Cardiac fibroblast (primary cell): ENCODE results near the gene SPATA46.
A peak's percentile ranks its signal among the peaks of the same experiment; 100 is the strongest.

Source experiments
- DNase-seq, 2 donors: peaks; one replicate each; pipeline versions ENCODE4 v3.0.0 to v3.0.0-alpha.2; 2010; ENCODE audit warnings: low read depth in 2 of 2
- H3K4me3 ChIP-seq, 2 donors: replicated peaks in 1 of 2; 1 replicate in 1 of 2; 2 replicates in 1 of 2; pipeline ENCODE4 v1.5.1; 2011; ENCODE audit warnings: low read depth in 2 of 2, low read length in 2 of 2, mild to moderate bottlenecking in 2 of 2, moderate library complexity in 1 of 2
- TF ChIP-seq, protein P1 (sequence below): IDR thresholded peaks from one replicate; pipeline ENCODE4 v1.5.1; 2011; ENCODE audit warnings: low read depth, mild to moderate bottlenecking, low read length, inconsistent platforms

The SPATA46 gene

GRCh38 chr1:162400790-162401355 is 24.2 kb upstream of the SPATA46 start:
- TF ChIP-seq, protein P1, sequence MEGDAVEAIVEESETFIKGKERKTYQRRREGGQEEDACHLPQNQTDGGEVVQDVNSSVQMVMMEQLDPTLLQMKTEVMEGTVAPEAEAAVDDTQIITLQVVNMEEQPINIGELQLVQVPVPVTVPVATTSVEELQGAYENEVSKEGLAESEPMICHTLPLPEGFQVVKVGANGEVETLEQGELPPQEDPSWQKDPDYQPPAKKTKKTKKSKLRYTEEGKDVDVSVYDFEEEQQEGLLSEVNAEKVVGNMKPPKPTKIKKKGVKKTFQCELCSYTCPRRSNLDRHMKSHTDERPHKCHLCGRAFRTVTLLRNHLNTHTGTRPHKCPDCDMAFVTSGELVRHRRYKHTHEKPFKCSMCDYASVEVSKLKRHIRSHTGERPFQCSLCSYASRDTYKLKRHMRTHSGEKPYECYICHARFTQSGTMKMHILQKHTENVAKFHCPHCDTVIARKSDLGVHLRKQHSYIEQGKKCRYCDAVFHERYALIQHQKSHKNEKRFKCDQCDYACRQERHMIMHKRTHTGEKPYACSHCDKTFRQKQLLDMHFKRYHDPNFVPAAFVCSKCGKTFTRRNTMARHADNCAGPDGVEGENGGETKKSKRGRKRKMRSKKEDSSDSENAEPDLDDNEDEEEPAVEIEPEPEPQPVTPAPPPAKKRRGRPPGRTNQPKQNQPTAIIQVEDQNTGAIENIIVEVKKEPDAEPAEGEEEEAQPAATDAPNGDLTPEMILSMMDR, result no peak
- no peak overlapping the region for H3K4me3 ChIP-seq
- DNase-seq, result no peak

DNA sequence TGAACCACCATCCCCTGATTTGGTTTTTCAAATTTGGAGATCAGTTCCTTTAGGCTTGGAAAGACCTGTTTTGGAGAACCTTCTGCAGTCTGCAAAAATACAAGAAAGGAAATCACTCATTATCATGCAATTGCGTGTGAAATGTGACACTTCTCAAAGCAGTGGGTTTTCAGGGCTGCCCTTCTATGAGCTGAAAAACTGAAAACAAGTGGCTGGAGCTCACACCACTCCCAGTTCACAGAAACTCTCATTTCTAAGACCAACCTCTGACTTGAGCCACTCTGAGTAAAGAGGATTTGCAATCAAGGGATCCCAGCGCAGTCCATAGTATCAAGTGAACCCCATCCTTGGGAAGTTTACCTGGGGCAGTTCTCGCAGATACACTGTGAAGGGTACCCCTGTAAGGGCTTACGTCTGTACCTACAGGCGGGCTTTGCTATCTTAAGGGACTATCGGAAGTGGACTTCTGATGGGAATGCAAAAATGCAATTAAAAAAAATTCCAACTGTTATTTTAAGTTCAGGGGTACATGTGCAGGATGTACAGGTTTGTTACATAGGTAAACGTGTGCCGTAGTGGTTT is 22.4 kb upstream of the SPATA46 start:
- DNase-seq, result no peak
- TF ChIP-seq, protein P1, result no peak
- H3K4me3 ChIP-seq, result no peak overlapping the region

DNA sequence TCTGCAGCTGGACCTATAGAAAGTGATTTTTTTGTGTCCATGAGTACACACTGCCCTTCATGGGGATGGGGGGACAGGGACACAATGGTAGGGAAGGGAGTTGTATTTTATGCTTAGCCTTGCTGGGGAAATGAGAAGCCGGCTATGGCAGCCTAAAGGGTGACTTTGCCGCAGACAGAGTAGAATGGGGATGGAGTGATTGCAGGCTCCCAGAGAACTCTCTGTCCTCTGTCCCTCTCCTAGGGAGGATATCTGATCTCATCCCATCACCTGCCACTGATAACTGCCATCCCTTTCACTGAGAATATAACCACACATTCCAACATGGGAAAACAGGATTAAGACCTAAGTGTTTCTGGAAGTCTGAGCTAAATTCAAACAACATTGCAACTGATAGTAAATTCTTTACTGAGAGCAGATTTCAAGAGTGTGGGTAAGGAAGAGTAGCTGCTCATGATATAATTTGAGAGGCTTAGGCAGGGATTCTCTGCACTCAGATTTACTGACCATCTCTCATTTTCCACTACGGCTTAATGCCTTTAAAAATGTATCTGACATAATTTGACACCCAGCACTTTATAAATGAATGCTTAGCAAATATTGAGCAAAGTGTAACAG is 21.4 kb upstream of the SPATA46 start:
- no peak overlapping the region for H3K4me3 ChIP-seq
- no peak for DNase-seq
- TF ChIP-seq, protein P1, result no peak

DNA sequence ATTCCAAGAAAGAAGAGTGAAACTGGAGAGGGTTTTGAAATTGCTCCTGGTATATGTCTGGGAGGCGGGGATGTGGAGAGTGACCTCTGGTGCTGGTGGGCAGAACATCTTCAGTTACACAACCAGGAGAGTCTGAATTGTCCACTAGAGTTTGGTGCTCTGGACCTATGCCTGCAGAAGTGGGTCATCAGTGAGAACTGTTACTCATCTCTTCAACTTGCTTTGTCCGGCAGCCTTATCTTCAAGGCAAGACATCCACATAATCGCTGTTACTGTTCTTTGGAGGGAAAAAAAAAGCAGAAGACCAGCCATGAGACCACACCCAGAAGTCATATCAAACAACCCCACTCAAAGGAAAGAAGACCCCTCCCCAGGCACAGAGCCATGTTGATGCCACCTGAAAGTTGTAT is 20.4 kb upstream of the SPATA46 start:
- peak; percentile 45 to 52 for DNase-seq

GRCh38 chr1:162396201-162396906 is 19.7 kb upstream of the SPATA46 start:
- TF ChIP-seq, protein P1, result no peak
- DNase-seq, result no peak
- no peak overlapping the region for H3K4me3 ChIP-seq

More for the DNA sequence above, 20.4 kb upstream of the SPATA46 start:
- TF ChIP-seq, protein P1, result peak; percentile 9
- H3K4me3 ChIP-seq, result no peak overlapping the region

DNA sequence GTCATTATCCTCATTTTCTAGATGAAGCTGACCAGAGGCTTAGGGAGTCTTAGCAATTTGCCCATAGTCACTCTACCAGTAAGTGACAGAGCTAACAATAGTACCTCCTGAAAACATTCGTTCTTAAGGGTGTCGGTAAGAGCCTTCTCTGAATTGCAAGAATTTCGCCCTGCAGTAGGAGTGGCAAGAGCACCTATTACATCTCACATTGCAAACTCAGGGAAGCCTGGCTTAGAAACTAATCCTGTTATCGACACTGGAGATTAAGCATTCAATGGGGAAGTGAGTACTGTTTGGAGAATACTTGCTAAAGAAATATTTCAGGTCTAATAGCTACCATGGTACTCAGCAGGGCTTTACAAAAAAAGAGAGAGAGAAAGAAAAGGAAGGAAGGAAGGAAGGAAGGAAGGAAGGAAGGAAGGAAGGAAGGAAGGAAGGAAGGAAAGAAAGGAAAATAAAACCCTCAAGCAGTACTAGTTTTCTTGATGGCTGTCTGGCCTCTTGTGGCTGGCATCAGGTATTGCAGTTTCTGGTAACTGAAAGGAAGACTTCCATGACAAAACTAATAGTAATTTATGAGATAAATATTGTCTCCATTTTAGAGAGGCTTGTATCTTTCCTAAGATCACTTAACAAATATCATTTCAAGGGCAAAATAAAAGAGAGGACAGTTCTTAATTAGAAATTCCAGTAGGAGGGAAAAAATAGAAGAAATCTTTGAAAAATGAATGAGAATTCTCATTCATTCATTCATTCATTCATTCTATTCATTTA is 15.3 kb upstream of the SPATA46 start:
- TF ChIP-seq, protein P1, result peak; percentile 80
- peak; percentile 70 to 74 for DNase-seq
- no peak overlapping the region for H3K4me3 ChIP-seq
